GM18909 (cell line): ENCODE measurements around the gene GLTP.
"Not testable (repeated sequence)": the region's sequence is repeated elsewhere in the genome, so short reads cannot be mapped to it uniquely, and the experiment has no call there.

ENCODE experiments used
- ATAC-seq: cut with Tn5 transposase; IDR thresholded peaks from one replicate; pipeline ENCODE4 v1.9.1; 2021; ENCODE audit warnings: mild to moderate bottlenecking; ENCODE audit not compliant: unreplicated experiment, poor library complexity

The GLTP gene, protein sequence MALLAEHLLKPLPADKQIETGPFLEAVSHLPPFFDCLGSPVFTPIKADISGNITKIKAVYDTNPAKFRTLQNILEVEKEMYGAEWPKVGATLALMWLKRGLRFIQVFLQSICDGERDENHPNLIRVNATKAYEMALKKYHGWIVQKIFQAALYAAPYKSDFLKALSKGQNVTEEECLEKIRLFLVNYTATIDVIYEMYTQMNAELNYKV

DNA sequence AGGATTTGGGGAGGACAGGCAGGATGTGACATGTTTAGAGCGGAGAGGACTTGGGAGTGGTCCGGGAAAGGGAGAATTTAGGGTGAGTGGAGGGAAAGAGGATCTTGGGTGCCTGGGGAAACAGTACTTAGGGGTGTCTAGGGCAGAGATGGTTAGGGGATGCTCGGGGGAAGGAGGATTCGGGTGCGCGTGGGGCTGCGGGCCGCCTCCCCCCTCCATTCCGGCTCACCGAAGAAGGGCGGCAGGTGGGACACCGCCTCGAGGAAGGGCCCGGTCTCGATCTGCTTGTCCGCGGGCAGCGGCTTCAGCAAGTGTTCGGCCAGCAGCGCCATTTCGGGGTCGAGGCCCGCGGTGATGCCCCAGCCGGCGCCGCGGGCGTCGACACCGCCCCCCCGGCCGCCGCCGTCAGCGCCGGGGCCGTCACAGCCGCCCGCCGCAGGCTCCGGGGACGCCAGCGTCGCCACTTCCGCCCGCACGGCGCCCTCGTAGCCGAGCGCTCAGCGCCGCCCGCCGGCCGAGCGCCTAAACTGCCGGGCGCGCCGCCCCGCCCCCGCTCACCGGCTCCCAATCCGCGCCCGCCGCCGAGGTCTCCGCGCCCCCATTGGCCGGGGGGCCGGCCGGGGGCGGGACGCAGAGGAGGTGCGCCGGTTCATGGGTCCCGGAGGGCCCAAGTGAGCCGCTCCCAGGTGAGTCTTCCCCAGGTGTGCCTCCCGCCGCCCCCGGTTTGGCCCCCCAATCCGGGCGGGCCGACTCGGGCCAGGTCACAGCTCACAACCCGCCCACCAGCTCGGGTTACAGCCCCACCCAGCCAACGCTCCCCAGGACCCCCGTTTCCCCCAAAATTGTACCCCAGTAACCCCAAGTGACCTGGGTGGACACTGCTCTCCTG lies at the start of gene GLTP:
TSS of gene GLTP (minus strand) at position 499 of the 889 bp plus-strand sequence. CDS start at position 332, 167 bp downstream.
- peak; percentile 93 for ATAC-seq

DNA sequence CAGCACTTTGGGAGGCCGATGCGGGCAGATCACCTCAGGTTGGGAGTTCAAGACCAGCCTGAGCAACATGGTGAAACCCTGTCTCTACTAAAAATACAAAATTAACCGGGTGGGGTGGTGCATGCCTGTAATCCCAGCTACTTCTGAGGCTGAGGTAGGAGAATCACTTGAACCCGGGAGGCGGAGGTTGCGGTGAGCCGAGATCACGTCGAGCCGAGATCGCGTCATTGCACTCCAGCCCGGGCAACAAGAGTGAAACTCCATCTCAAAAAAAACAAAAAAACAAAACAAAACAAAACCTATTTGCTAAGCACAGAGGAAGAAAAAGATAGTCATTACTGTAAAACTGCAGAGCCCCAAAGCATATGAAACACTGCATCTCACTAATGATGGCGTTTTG lies 49.0 kb upstream of the GLTP start:
- not testable (repeated sequence) for ATAC-seq

DNA sequence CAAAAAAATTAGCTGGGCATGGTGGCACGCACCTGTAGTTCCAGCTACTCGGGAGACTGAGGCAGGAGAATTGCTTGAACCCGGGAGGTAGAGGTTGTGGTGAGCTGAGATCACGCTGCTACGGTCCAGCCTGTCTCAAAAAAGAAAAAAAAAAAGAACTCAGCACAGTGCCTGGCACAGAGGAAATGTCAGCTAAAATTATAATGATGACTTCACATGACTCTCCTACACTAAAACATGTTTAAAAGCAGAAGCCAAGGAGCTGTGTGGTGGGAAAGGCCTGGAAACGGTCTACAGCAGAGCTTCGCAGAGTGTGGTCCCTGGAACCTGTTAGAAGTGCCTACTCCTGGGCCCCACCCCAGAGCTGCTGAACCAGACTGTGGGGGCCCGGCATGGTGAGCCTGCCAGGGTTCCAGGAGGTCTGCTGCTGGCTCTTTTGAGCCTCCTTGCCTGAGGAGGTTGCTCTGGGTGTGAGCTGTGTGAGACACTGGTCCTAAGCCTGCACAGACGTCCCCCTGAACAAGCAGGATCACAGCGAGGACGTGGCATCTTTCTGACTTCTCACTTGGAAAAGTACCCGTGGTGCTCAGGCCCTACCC lies 47.8 kb upstream of the GLTP start:
- no peak for ATAC-seq

GRCh38 chr12:109927622-109928021 lies 47.3 kb upstream of the GLTP start:
- no peak for ATAC-seq

GRCh38 chr12:109926488-109927210 lies 46.3 kb upstream of the GLTP start:
- no peak for ATAC-seq

DNA sequence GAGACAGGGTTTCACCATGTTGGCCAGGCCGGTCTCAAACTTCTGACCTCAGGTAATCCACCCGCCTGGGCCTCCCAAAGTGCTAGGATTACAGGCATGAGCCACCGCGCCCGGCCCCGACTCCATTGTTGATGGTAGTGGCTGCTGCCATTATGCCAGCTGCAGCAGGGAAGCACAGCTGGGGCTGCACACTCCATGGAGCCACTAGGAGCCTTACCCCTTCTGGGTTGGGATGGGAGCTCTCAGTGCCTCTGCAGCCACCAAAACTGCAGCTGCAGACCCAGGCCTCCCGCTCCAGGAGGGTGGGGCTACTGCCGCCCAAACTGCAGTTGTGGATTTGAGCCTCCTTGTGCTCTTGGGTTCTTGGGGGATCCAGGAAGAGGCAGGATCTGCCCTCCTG lies 45.7 kb upstream of the GLTP start:
- no peak for ATAC-seq

- ATAC-seq: no peak
Measured at GRCh38 chr12:109925185-109925840, 45.0 kb upstream of the GLTP start.

GRCh38 chr12:109923481-109924245 lies 43.3 kb upstream of the GLTP start:
- ATAC-seq: no peak

GRCh38 chr12:109923038-109923437 lies 42.7 kb upstream of the GLTP start:
- ATAC-seq: no peak

DNA sequence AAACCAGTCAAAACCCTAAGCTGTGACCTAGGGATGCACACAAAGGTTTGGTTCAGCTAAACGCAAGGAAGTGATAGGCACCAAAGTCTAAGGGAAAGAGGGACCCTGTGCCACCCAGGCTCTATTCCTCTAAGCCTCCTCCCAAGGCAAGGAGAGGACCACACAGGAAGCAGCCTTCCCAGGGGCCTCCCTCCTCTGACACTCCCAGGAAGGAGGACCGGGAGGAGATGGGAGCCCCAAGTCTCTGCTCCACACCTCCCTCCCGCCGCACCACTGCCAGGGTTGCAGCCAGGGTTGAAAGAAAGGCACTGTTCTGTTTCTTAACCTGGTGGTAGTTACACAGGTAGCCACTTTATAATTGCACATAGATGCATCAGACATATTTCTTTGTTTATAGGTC lies 41.6 kb upstream of the GLTP start:
- no peak for ATAC-seq

GRCh38 chr12:109920261-109920780 lies 40.0 kb upstream of the GLTP start:
- ATAC-seq: no peak

DNA sequence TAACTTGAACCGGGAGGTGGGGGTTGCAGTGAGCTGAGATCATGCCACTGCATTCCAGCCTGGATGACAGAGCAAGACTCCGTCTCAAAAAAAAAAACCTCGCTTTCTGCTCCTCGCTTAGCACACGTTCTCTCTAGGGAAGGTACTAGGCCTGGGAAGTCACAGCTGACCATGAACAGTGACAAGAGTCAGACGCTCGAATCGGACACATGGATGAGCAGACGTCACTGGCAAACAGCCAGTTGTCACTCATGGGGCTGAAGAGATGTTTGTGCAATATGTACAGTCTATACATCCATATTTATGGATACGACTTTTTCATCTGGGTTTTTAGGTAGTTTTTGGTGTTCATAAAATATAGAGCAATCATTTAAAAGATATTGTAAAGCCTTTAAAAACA lies 39.1 kb upstream of the GLTP start:
- no peak for ATAC-seq

GRCh38 chr12:109916045-109916444 lies 35.7 kb upstream of the GLTP start:
- no peak for ATAC-seq

DNA sequence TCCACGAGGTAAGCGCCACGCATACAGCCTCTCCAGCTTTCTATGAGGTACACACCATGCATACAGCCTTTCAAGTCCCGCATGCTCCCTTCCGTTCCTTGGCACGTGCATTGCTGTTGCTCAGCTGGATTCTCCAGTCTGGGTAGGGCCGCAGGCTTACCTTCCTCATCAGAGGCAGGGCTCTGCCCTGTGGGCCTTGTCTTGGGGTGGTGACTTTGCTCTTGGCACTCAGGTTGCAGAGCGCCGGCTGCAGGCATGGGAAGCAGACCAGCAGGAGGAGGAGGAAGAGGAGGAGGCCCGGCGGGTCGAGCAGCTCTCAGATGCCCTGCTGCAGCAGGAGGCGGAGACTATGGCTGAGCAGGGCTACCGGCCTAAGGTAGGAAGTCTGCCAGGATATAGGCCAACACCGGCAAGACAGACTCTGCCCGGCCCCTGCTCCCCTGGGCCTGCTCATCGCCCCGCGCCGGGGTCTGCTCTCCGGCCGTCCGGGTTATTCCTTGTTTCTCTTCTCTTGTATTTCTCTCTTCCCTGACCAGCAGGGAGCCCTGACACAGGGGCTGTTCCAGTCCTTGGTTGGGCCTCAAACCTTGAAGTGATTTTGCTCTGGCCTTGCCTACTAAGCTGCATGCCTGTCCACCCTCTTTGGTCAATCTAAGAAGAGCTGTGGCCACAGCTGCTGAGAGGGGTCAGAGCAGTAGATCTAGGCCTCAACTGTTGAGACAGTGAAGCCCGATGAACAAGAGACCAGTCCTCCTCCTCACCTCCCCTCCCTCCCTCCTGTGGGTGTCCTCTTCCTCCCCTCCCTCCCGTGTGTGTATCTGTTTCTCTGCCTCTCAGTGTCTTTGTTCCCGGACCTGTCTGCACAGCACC lies 35.1 kb upstream of the GLTP start:
- ATAC-seq: no peak

DNA sequence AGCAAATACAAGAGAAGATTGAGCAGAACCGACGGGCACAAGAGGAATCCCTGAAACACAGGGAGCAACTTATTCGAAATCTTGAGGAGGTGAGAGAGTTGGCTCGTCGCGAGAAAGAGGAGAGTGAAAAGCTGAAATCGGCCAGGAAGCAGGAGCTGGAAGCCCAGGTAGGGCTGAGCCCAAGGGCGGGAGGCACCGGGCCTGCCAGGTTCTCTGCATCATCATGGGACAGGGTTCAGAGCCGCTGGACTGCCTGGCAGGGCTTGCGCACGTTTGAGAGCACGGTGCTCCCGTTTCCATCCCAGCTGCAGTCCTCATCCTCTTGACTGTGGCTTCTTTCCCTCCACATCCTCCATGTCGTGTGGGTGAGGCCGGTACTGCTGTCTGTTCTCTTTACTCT lies 34.1 kb upstream of the GLTP start:
- ATAC-seq: no peak

- no peak for ATAC-seq
Measured at GRCh38 chr12:109912855-109913321, 32.5 kb upstream of the GLTP start.

DNA sequence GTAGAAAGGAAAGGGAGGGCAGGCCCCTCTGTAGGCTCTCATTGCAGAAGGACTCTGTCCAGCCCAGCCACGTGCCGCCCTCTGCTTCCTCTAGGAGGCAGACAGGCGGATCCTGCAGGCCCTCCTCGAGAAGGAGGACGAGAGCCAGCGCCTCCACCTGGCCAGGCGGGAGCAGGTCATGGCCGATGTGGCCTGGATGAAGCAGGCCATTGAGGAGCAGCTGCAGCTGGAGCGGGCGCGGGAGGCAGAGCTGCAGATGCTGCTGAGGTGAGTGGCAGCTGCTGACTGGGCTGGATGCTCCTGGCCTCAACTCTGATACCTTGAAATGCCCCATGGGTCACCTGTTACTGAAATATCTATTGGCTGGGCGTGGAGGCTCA lies 30.6 kb upstream of the GLTP start:
- ATAC-seq: no peak

DNA sequence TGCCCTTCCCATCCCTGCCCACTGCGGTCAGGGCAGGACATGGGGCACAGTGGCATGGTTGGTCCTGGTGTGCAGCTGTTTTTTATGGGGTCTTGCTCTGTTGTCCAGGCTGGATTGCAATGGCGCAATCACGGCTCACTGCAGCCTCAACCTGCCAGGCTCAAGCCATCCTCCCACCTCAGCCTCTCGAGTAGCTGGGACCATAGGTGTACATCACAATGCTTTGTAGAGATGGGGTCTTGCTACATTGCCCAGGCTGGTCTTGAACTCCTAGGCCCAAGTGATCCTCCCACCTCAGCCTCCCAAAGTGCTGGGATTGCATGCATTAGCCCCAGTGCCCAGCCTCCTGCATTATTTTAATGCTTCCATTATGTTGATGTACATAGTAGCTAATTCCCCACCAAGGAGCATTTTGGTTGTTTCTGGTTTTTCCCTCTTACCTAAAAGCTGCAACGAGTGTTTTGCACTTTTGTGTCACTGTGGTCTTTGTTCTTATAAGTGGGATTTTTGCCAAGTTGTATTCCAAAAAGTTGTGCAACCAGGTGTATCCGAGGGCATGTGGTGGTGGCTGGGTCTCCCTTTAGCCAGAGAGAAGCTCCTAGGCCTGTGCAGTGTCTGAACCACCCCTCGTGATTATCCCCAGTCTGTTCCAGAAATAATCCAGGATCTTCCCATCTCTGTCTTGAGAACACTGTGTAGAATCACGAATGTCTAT lies 30.1 kb upstream of the GLTP start:
- no peak for ATAC-seq
